ENCODE results near the gene EPN1. TPM values are rescaled to one million over a fixed set of nuclear protein-coding genes. Genes with fewer than 3 reads are reported as not detected.

Gene EPN1
- polyA plus RNA-seq, 1 donor (not counting 4 experiments of a cell fraction or from before 2014, with no cell fraction given), result 23.3 TPM

DNA sequence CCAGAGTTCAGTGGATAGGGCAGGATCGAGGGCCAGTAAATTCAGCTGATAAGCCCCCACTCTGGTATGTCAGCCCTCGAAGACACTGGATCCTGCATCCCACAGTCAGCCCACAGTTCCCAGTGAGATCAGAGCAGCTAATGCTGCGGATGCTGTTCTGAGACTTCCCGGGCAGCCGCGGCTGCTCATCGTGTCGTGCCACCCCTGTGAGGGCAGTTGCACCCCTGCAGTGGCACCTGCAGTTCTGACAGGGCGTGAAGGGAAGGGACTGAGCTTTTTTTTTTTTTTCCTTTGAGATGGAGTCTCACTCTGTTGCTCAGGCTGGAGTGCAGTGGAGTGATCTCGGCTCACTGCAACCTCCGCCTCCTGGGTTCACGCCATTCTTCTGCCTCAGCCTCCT, 7.5 kb upstream of the EPN1 start:
- H3K27me3 ChIP-seq (ENCODE audit: control insufficient read depth, extremely low read depth, insufficient read depth, low read length), result no peaks in the 10 kb centered on the region
- FAIRE-seq (no peak), DNase-seq (ENCODE audit: low read depth, low spot score) (no peak)
- TF ChIP-seq EZH2 (IDR thresholded peaks at IDR 0.05; ENCODE audit: low read length), result no peak
- TF ChIP-seq, protein P1, sequence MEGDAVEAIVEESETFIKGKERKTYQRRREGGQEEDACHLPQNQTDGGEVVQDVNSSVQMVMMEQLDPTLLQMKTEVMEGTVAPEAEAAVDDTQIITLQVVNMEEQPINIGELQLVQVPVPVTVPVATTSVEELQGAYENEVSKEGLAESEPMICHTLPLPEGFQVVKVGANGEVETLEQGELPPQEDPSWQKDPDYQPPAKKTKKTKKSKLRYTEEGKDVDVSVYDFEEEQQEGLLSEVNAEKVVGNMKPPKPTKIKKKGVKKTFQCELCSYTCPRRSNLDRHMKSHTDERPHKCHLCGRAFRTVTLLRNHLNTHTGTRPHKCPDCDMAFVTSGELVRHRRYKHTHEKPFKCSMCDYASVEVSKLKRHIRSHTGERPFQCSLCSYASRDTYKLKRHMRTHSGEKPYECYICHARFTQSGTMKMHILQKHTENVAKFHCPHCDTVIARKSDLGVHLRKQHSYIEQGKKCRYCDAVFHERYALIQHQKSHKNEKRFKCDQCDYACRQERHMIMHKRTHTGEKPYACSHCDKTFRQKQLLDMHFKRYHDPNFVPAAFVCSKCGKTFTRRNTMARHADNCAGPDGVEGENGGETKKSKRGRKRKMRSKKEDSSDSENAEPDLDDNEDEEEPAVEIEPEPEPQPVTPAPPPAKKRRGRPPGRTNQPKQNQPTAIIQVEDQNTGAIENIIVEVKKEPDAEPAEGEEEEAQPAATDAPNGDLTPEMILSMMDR (optimal IDR thresholded peaks at IDR 0.05 in 1 of 3, IDR thresholded peaks at IDR 0.05 in 1 of 3, conservative IDR thresholded peaks at IDR 0.05 in 1 of 3; ENCODE audit: extremely low read depth in 1 of 3, insufficient read depth in 2 of 3, low read length in 3 of 3), result no peak
- dilution Hi-C loops (cut with MboI; ENCODE audit: extremely low pct_ligation_motif_present, low sequenced_read_pairs), result no loop called here
- H2AFZ ChIP-seq (ENCODE audit: control insufficient read depth, low read length), result no peak overlapping the region
- H3K36me3 ChIP-seq (ENCODE audit: control insufficient read depth in 2 of 2, extremely low read depth in 1 of 2, insufficient read depth in 2 of 2, low read length in 2 of 2), result peaks cover 54 to 57% of the 10 kb centered on the region in 2 experiments
- H3K27ac ChIP-seq (ENCODE audit: control insufficient read depth, insufficient read depth, low read length), result no peak overlapping the region
- H3K9me1 ChIP-seq (ENCODE audit: control insufficient read depth, extremely low read depth, insufficient read depth, low read length), result peaks cover 2% of the 10 kb centered on the region
- peaks cover 91% of the 10 kb centered on the region for H3K79me2 ChIP-seq (ENCODE audit: control insufficient read depth, insufficient read depth, low read length)
- H4K20me1 ChIP-seq (ENCODE audit: control insufficient read depth, extremely low read depth, insufficient read depth, low read length), result peaks cover 52% of the 10 kb centered on the region
- no peak overlapping the region for H3K4me2 ChIP-seq (ENCODE audit: control insufficient read depth, extremely low read depth, insufficient read depth, low read depth, low read length)
- no peak overlapping the region for H3K4me3 ChIP-seq (ENCODE audit: control insufficient read depth in 2 of 3, extremely low read depth in 1 of 3, insufficient read depth in 2 of 3, low read depth in 1 of 3, low read length in 3 of 3)
- H3K4me1 ChIP-seq (ENCODE audit: control insufficient read depth, extremely low read depth, insufficient read depth, low read length), result peaks cover 9% of the 10 kb centered on the region
- H3K9ac ChIP-seq (ENCODE audit: control insufficient read depth, extremely low read depth, insufficient read depth, low read length), result no peak overlapping the region
- H3K9me3 ChIP-seq (ENCODE audit: control insufficient read depth, low read depth, low read length), result no peaks in the 10 kb centered on the region

GRCh38 chr19:55667958-55668357, 7.1 kb upstream of the EPN1 start:
- no peak overlapping the region for H2AFZ ChIP-seq (ENCODE audit: control insufficient read depth, low read length)
- H3K4me2 ChIP-seq (ENCODE audit: control insufficient read depth, extremely low read depth, insufficient read depth, low read depth, low read length), result no peak overlapping the region
- H3K9me3 ChIP-seq (ENCODE audit: control insufficient read depth, low read depth, low read length), result no peaks in the 10 kb centered on the region
- H3K9ac ChIP-seq (ENCODE audit: control insufficient read depth, extremely low read depth, insufficient read depth, low read length), result no peak overlapping the region
- DNase-seq (ENCODE audit: low read depth, low spot score) (no peak), FAIRE-seq (no peak)
- H3K4me3 ChIP-seq (ENCODE audit: control insufficient read depth in 2 of 3, extremely low read depth in 1 of 3, insufficient read depth in 2 of 3, low read depth in 1 of 3, low read length in 3 of 3), result no peak overlapping the region
- dilution Hi-C loops (cut with MboI; ENCODE audit: extremely low pct_ligation_motif_present, low sequenced_read_pairs), result no loop called here
- H4K20me1 ChIP-seq (ENCODE audit: control insufficient read depth, extremely low read depth, insufficient read depth, low read length), result peaks cover 49% of the 10 kb centered on the region
- peaks cover 90% of the 10 kb centered on the region for H3K79me2 ChIP-seq (ENCODE audit: control insufficient read depth, insufficient read depth, low read length)
- H3K27ac ChIP-seq (ENCODE audit: control insufficient read depth, insufficient read depth, low read length), result no peak overlapping the region
- H3K27me3 ChIP-seq (ENCODE audit: control insufficient read depth, extremely low read depth, insufficient read depth, low read length), result no peaks in the 10 kb centered on the region
- peaks cover 2% of the 10 kb centered on the region for H3K9me1 ChIP-seq (ENCODE audit: control insufficient read depth, extremely low read depth, insufficient read depth, low read length)
- peaks cover 49 to 54% of the 10 kb centered on the region in 2 experiments for H3K36me3 ChIP-seq (ENCODE audit: control insufficient read depth in 2 of 2, extremely low read depth in 1 of 2, insufficient read depth in 2 of 2, low read length in 2 of 2)
- peaks cover 9% of the 10 kb centered on the region for H3K4me1 ChIP-seq (ENCODE audit: control insufficient read depth, extremely low read depth, insufficient read depth, low read length)
- TF ChIP-seq, protein P1 (optimal IDR thresholded peaks at IDR 0.05 in 1 of 3, IDR thresholded peaks at IDR 0.05 in 1 of 3, conservative IDR thresholded peaks at IDR 0.05 in 1 of 3; ENCODE audit: extremely low read depth in 1 of 3, insufficient read depth in 2 of 3, low read length in 3 of 3), result no peak
- TF ChIP-seq EZH2 (IDR thresholded peaks at IDR 0.05; ENCODE audit: low read length), result no peak
